Hepatocyte (in vitro differentiated cells): ENCODE measurements around the gene ATP10D.

ENCODE experiments used
- CTCF ChIP-seq: fragments of 200-600 bp; sonication (generic); IDR thresholded peaks from 2 replicates; pipeline ENCODE4 v1.5.1; 2016; ENCODE audit warnings: antibody characterized with exemption, mild to moderate bottlenecking; ENCODE audit not compliant: poor library complexity
- EZH2 ChIP-seq: fragments of 200-600 bp; sonication (generic); IDR thresholded peaks from 2 replicates; pipeline ENCODE4 v1.6.1; 2016; ENCODE audit warnings: antibody characterized with exemption, mild to moderate bottlenecking, borderline replicate concordance
- EZH2phosphoT487 ChIP-seq: fragments of 200-600 bp; sonication (generic); IDR thresholded peaks from one replicate; pipeline ENCODE4 v1.6.1; 2018; ENCODE audit warnings: antibody characterized with exemption, mild to moderate bottlenecking, low read depth, moderate library complexity; ENCODE audit not compliant: unreplicated experiment, severe bottlenecking

- TF ChIP-seq CTCF (no peak), EZH2phosphoT487 (no peak), EZH2 (no peak)
Measured at GRCh38 chr4:47639531-47639930, 154.5 kb downstream of the ATP10D start.
